Measurements from ENCODE around the gene ARPC5L.

The ARPC5L gene
- 38.5 to 126 (median 120) reads per million in 9 experiments for total RNA-seq

- Mint-ChIP-seq H3K27ac (peak within 1 kb of the TSS; percentile 94 to 95), H3K9me3 (no peaks in the 10 kb centered on the region), H3K36me3 (ENCODE audit: insufficient read depth) (peaks cover 38% of the 10 kb centered on the region), H3K4me3 (peak within 1 kb of the TSS; percentile 95 to 96), H3K4me1 (ENCODE audit: low read depth in 2 of 2) (peaks cover 23 to 26% of the 10 kb centered on the region in 2 donors), H3K27me3 (no peaks in the 10 kb centered on the region)
- ATAC-seq (replicated peaks) (peak; percentile 90), DNase-seq (peak; percentile 94 to 96 (median 96))
These were observed at the start of gene ARPC5L, which contains the start of gene RPL35 for GRCh38 chr9:124861342-124862229. Gene ARPC5L, plus strand, starts transcription at chr9:124862130. Its CDS starts 7,161 bp downstream, at chr9:124869291. Gene RPL35, minus strand, starts transcription at chr9:124861957. Its CDS starts 45 bp downstream, at chr9:124861912.

GRCh38 chr9:124812441-124812876 is 49.5 kb upstream of the ARPC5L start:
- Mint-ChIP-seq H3K27me3 (peaks cover 10 to 42% of the 10 kb centered on the region in 2 donors), H3K36me3 (ENCODE audit: insufficient read depth) (no peaks in the 10 kb centered on the region), H3K4me1 (ENCODE audit: low read depth in 2 of 2) (no peaks in the 10 kb centered on the region), H3K27ac (no peak overlapping the region), H3K9me3 (no peaks in the 10 kb centered on the region), H3K4me3 (no peak overlapping the region)
- no peak for DNase-seq
- no peak for ATAC-seq (replicated peaks)

- Mint-ChIP-seq H3K4me1 (ENCODE audit: low read depth in 2 of 2) (no peaks in the 10 kb centered on the region), H3K9me3 (no peaks in the 10 kb centered on the region), H3K4me3 (no peak overlapping the region), H3K27ac (no peak overlapping the region), H3K36me3 (ENCODE audit: insufficient read depth) (no peaks in the 10 kb centered on the region), H3K27me3 (peaks cover 7 to 42% of the 10 kb centered on the region in 2 donors)
- DNase-seq (no peak), ATAC-seq (replicated peaks) (no peak)
These were observed 48.9 kb upstream of the ARPC5L start for GRCh38 chr9:124813041-124813440.

GRCh38 chr9:124813501-124814163 is 48.3 kb upstream of the ARPC5L start:
- H3K36me3 Mint-ChIP-seq (ENCODE audit: insufficient read depth), result no peaks in the 10 kb centered on the region
- H3K4me1 Mint-ChIP-seq (ENCODE audit: low read depth in 2 of 2), result no peaks in the 10 kb centered on the region
- no peaks in the 10 kb centered on the region for H3K9me3 Mint-ChIP-seq
- DNase-seq, result no peak
- peaks cover under 1 to 42% of the 10 kb centered on the region in 2 donors for H3K27me3 Mint-ChIP-seq
- ATAC-seq (replicated peaks), result no peak
- no peak overlapping the region for H3K4me3 Mint-ChIP-seq
- no peak overlapping the region for H3K27ac Mint-ChIP-seq

- H3K9me3 Mint-ChIP-seq, result no peaks in the 10 kb centered on the region
- H3K4me1 Mint-ChIP-seq (ENCODE audit: low read depth in 2 of 2), result no peaks in the 10 kb centered on the region
- DNase-seq (no peak), ATAC-seq (replicated peaks) (no peak)
- no peak overlapping the region for H3K4me3 Mint-ChIP-seq
- H3K27ac Mint-ChIP-seq, result no peak overlapping the region
- H3K36me3 Mint-ChIP-seq (ENCODE audit: insufficient read depth), result no peaks in the 10 kb centered on the region
- peaks cover 0 to 44% of the 10 kb centered on the region in 2 donors for H3K27me3 Mint-ChIP-seq
These were observed 47.8 kb upstream of the ARPC5L start for GRCh38 chr9:124814164-124814535.

GRCh38 chr9:124815601-124816000 is 46.3 kb upstream of the ARPC5L start:
- ATAC-seq (replicated peaks) (no peak), DNase-seq (no peak)
- Mint-ChIP-seq H3K36me3 (ENCODE audit: insufficient read depth) (no peaks in the 10 kb centered on the region), H3K4me3 (no peak overlapping the region), H3K27ac (no peak overlapping the region), H3K27me3 (peaks cover 8 to 58% of the 10 kb centered on the region in 2 donors), H3K4me1 (ENCODE audit: low read depth in 2 of 2) (no peaks in the 10 kb centered on the region), H3K9me3 (no peaks in the 10 kb centered on the region)

- H3K36me3 Mint-ChIP-seq (ENCODE audit: insufficient read depth), result no peaks in the 10 kb centered on the region
- DNase-seq, result no peak
- peaks cover 15 to 71% of the 10 kb centered on the region in 2 donors for H3K27me3 Mint-ChIP-seq
- H3K27ac Mint-ChIP-seq, result no peak overlapping the region
- H3K4me1 Mint-ChIP-seq (ENCODE audit: low read depth in 2 of 2), result no peaks in the 10 kb centered on the region
- H3K9me3 Mint-ChIP-seq, result no peaks in the 10 kb centered on the region
- ATAC-seq (replicated peaks), result no peak
- H3K4me3 Mint-ChIP-seq, result no peak overlapping the region
These were observed 43.3 kb upstream of the ARPC5L start for GRCh38 chr9:124818431-124819281.

- DNase-seq (no peak), ATAC-seq (replicated peaks) (no peak)
- H3K4me1 Mint-ChIP-seq (ENCODE audit: low read depth in 2 of 2), result no peaks in the 10 kb centered on the region
- H3K27ac Mint-ChIP-seq, result no peak overlapping the region
- no peak overlapping the region for H3K4me3 Mint-ChIP-seq
- H3K27me3 Mint-ChIP-seq, result peaks cover 15 to 58% of the 10 kb centered on the region in 2 donors
- no peaks in the 10 kb centered on the region for H3K9me3 Mint-ChIP-seq
- H3K36me3 Mint-ChIP-seq (ENCODE audit: insufficient read depth), result no peaks in the 10 kb centered on the region
These were observed 41.0 kb upstream of the ARPC5L start for GRCh38 chr9:124820698-124821623.

- H3K27me3 Mint-ChIP-seq, result peaks cover 0 to 12% of the 10 kb centered on the region in 2 donors
- no peaks in the 10 kb centered on the region for H3K9me3 Mint-ChIP-seq
- no peak overlapping the region for H3K27ac Mint-ChIP-seq
- no peaks in the 10 kb centered on the region for H3K36me3 Mint-ChIP-seq (ENCODE audit: insufficient read depth)
- ATAC-seq (replicated peaks), result no peak
- H3K4me1 Mint-ChIP-seq (ENCODE audit: low read depth in 2 of 2), result no peaks in the 10 kb centered on the region
- no peak overlapping the region for H3K4me3 Mint-ChIP-seq
- no peak for DNase-seq
These were observed 33.2 kb upstream of the ARPC5L start for GRCh38 chr9:124828489-124829333.

GRCh38 chr9:124829334-124829669 is 32.6 kb upstream of the ARPC5L start:
- Mint-ChIP-seq H3K4me1 (ENCODE audit: low read depth in 2 of 2) (no peaks in the 10 kb centered on the region), H3K36me3 (ENCODE audit: insufficient read depth) (peaks cover 2% of the 10 kb centered on the region), H3K27me3 (peaks cover 0 to 16% of the 10 kb centered on the region in 2 donors), H3K27ac (no peak overlapping the region), H3K9me3 (no peaks in the 10 kb centered on the region), H3K4me3 (no peak overlapping the region)
- DNase-seq (no peak), ATAC-seq (replicated peaks) (no peak)

GRCh38 chr9:124830593-124830992 is 31.3 kb upstream of the ARPC5L start:
- peaks cover 3 to 29% of the 10 kb centered on the region in 2 donors for H3K27me3 Mint-ChIP-seq
- peaks cover 3% of the 10 kb centered on the region for H3K36me3 Mint-ChIP-seq (ENCODE audit: insufficient read depth)
- H3K4me3 Mint-ChIP-seq, result no peak overlapping the region
- H3K9me3 Mint-ChIP-seq, result no peaks in the 10 kb centered on the region
- ATAC-seq (replicated peaks), result no peak
- H3K27ac Mint-ChIP-seq, result no peak overlapping the region
- no peak for DNase-seq
- H3K4me1 Mint-ChIP-seq (ENCODE audit: low read depth in 2 of 2), result no peaks in the 10 kb centered on the region

Data from effector memory CD8-positive, alpha-beta T cell (primary cell).